Measurements from ENCODE around the gene HOXC12.

Gene HOXC12

DNA sequence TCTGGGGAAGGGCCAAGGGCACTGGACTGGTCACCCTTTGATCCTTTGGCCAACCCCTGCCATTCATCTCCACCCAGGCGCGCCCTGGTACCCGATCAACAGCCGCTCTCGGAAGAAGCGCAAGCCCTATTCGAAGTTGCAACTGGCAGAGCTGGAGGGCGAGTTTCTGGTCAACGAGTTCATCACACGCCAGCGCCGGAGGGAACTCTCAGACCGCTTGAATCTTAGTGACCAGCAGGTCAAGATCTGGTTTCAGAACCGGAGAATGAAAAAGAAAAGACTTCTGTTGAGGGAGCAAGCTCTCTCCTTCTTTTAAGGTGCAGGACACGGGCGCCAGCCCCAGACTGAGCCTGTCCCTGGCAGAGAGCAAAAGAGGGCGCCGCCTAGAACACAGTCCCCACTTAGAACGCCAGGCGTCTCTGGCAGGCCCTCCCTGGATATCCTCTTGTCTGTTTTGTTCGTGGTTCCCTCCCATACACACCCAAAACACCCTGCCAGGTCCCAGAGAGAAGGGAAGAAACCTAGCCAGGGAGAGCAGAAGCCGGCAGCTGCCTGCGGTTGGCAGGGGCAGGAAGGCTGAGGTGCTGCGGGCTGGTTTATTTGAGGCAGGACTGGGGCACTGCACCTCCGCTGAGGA, 1.7 kb downstream of the HOXC12 start:
- DNase-seq, result no peak

DNA sequence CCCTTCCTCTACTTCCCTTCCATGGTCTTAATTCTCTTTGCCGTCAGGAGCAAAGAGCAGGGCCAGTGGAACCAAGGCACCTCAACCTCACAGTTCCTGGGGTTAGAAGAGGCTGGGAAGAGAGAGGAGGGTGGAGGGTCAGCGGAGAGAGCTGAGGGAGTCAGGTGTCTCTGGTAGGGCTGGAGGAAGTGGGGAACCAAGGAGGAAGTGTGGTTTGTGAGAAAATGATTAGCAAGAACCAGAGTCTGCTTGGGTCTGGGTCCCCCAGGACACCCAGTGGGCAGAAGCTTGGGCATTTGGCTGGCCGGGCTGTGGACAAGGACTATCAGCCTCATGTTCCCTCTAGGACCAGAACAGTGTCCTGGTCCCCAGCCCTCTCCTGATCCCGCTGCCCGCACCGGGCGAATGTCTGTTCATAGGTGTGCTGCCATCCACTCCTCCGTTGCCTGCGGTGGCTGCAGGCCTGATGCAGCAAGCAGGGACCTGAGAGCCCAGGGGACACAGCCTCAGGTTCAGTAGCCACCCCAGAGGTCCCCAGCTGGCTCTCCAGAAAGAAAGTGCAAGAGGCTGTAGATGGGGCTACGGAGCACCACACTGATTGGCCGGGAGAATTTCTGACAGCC, 2.3 kb downstream of the HOXC12 start:
- no peak for DNase-seq

DNA sequence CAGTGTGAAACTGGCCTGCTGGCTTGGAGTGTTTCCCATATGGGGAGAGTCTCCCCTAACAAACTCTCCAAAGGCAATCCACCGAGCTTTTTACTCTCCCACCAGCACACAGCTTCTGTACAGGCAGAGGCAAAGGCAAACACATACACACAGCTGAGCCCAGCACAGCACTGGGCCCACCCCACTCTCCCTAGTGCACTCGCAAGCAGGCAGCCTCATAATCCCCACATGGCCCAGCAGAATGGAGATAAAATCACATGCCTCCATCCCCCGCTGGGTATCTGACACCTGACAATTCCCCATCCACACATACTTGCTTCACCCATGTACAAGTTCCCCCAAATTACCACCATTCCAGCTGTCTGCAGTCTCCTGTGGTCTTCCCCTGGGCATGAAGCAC, 3.4 kb downstream of the HOXC12 start:
- DNase-seq, result no peak

DNA sequence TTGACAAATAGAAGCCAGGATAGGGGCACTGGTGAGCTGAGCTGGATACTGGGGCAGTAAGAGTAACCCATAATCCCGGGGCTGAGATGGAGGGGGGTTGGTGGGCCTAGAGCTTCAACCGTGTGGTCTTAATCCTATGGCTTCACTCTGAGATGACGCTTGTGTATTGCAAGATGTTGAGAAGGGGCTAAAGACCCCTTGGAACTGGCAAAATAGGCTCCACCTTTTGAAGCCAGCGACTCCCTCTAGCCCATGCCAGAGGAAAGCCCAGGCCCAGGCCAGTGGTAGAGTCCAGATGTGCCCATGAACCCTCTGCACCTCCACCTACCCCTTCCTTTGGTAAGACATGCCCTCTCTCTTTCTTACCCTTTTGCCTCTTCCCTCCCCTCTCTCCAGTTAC, 4.6 kb downstream of the HOXC12 start:
- DNase-seq, result no peak

DNA sequence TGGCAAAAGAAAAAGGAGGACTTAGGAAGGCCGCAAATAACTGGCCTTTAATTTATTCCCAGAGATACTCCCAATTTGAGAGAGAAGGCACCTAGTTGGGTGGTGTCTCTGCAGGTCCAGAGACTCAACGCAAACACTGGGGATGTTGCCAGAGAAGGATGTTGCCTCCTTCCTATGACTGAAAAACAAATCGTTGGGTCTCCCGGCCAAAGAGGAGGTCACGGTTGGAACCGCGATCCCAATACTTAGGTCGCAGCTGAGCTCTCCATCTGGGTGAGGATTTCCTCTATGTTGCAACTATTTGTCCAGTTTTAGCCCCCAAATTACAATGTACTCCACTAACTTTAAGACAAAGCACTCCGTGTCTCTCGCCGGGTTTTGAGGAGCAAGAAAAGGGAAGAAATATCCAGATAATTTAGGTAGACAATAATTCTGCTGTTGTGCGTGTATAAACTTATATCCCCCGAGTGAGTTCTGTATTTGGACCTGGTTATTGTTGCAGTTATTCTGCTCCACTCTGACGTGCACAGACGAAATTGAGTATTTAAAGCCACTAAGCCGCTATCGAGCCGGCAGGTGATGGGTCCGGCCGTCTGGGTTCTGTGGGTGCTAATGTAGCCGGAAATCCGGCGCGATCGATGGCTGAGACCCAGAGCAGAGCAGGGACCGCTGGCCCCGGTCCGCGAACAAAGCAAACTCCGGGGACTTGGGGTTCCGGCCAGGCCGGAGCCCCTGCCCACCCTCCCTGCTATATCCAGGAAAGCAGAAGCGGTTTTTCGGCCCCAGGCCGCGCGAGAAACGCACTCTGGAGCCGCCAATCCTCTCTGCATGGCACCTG, 5.7 kb downstream of the HOXC12 start:
- DNase-seq, result no peak

DNA sequence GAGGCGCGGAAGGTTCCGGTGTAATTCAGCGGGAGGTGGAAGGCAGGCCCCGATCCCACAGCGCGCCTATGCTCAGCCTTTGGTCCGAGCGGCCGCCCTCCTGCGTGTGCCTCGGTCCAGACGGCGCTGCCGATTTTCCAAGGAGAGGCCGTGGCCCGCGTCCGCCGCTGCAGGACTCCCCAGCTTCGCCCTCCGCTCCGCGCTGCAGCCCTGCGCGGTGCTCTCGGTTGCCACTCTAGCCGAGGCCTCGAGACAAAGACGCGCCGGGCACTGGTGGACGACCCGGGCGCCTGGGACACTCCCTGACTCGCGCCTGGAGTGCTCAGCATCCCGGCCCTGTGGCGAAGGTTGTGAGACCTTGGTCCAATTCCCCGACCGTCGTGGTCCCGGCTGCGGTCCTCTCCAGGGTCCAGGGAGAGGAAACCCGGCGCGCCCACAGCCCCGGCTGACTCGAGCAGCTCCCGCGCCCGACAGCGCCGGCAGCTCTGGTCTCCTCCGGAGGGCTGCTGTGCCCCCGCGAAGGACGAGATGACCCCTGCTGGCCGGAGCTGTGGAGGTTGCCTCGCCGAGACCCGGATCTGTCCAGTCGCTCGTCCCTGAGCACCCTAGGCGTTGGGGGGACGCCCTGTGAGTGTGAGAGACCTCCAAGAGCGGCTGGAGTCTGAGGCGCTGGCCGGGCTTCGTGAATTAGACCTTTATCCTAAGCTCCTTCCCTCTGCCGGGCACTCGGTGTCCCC, 6.5 kb downstream of the HOXC12 start:
- DNase-seq, result no peak

DNA sequence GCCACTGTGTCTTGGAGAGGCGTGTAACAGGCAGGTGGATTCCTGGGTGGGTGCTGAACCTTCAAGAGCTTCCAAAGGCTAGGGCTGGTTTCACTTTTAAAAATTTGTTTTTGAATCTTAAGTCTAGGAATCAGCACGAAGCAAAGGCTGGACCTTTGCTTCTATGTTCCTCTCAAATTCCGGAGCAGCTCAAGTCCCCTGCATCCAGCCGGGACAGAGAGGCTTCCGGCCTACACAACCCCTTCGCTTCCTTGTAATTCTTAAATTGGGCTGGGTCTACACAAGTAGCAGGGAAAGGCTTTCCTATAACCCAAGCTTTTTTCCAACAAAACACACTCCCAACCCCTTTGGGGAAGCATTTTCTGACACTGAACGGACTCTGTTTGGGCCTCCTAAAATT, 8.3 kb downstream of the HOXC12 start:
- DNase-seq, result no peak

DNA sequence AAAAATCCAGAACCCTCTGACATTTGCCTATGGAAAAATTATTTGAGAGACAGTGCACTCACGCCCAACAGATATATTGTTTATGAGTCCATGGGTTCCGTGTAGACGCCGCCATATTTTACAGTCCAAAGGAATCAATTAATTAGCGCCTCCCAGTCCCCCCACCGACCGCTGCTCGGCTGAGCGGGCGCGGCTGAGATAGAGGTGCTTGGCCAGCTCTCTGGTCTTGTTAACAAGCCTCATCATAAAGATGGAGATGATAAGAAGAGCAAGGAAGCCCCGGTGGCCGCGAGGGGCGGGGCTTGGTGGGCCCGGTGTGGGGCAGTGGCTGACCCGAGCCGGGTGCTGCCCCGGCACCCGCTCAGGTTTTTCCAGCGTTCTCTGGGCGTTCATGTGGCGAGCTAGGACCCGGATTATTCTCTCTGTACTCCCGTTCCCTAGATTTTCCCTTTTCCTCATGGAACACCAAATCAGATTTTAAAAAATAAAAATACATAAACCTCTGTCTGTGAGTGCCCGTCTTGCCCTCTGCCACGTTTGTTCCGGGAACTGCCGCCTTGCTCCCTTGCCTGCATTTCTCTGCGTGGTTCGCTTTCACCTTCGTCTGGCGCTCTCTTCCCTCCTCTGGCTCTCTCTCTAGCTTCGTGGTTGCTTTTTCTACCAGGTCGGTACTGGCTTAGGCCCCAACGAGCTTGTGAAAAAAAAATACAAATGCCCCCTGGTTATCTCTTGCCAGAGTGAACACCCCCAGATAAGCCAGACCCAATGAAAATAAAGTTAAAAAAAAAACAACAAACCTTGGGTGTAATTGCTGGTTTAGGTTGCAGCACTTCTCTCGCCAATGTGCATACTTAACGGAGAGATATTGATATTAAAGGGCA, 9.0 kb downstream of the HOXC12 start:
- no peak for DNase-seq

DNA sequence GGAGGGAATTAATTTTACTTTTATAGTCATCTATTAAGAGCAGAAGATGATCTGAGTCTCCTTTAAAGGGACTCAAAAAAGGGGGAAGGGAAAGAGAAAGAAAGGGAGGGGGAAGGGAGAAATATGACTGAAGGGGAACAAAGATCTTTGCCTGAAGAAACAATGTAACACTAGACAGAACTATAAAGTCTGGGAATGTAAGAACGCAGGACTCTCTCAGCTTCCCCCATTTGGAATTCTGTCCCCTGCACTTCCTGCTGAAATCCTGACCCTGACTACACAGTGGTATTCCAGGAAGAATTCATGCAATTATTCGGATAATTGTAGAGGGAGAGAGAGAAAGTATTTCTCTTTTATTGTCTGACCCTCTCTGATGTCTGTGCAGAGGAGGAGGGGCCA, 9.6 kb downstream of the HOXC12 start:
- DNase-seq, result no peak

DNA sequence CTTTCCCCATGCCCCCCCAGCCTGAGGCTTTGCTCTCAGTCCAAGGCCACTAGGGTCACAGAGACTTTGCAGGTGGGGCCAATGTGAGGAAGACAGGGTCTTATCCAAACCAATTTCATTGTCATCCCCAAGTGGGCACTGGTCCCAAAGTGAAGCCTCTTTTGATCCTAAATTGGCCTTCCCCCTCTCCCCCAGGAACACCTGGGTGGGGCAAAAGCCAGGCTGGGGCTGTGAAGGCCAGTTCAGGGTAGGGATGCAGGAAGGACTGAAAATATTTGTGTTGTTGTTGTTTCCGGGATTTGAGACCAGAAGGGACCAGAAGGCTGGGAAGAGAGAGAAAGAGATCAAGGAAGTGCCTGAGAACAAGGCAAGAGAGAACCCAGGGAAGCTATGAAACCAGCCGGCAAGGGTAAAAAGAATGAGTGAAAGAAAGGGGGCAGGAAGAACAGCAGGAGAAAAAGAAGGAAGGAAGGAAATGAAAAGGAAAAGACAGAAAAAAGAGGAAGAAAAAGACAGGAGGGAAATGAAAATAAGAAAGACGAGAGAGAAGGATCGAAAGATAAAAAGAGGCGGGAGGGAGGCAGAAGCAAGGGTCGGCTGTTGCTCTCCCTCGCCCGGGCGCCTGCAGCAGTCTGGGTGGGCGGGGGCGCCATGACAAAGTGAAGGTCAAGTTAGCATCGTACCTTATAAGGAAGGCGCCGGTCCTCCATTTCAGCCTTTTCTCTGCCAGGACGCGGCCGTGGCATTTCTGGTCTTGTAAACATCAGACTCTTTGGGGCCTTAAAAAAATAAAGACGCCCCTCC, 10.8 kb downstream of the HOXC12 start:
- DNase-seq, result no peak

DNA sequence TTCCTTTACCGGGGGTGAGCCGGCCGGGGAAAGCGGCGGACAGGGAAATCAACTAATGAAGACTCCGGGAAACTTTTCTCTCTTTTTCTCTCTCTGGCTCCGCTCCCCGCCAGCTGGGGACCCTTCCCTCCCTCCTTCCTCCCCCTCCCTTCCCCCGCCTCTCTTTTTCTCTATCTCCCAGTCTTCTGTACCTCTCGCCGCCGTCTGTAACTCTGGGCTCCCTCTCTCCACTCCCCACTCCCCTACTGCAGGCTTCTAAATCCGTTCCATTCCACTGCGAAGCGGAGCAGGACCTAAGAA, 11.3 kb downstream of the HOXC12 start:
- DNase-seq, result no peak

DNA sequence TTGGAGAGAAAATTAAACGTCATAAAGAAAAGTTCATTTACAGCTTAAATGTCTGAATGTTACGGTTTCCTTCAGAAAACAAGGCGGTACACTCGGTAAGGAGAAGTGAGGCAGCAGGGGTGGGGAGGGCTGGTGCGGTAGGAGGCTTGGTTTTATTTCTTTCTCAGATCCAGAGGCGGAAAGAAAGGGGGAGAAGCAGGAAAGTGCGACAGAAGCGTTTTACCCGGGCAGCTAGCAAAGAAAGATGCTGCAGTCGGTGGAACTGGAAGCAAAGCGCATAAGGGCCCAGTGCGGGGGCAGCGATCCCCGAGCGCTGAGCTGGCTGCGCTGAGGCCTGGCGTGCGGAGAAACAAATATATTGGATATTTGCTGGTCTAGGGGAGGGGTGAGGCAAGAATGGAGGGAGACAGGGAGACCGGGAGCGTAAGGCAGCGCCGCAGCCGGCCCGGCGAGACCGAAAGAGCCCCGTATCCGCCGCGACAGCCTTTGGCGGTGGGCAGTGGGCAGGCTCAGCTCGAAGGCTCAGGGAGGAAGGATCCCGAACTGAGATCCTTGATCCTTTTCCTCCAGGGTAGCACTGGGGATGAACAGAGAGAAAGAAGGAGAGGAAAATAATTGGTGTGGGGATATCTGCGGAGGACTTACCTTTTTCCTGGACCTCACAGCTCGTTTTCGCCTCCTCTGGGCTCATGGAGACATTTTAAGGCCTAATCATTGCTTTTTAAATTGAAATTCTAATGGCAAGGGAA, 11.9 kb downstream of the HOXC12 start:
- no peak for DNase-seq

DNA sequence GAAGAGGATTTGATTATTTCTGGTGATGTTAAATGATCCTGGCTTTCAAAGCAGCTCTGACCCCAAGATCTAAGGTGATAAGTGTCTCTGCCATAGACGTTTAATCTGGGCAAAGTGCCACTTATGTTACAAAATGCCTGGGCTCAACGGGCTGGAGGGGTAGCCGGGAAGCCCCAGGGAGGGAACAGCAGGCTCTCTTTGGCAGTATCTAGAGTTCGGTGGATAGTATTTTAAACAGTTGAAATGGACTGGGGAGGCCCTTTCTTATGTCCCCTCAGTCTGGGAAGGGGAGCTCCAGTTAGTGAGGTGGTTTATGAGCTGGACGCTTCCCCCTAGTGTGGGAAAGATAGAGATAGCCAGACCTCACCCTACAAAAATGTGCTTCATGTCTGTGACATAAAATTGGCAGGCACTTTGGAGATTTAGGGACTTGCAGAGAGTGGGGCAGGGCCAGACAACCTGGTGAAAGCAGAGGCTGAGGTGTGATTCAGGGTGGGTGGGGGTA, 12.8 kb downstream of the HOXC12 start:
- no peak for DNase-seq

DNA sequence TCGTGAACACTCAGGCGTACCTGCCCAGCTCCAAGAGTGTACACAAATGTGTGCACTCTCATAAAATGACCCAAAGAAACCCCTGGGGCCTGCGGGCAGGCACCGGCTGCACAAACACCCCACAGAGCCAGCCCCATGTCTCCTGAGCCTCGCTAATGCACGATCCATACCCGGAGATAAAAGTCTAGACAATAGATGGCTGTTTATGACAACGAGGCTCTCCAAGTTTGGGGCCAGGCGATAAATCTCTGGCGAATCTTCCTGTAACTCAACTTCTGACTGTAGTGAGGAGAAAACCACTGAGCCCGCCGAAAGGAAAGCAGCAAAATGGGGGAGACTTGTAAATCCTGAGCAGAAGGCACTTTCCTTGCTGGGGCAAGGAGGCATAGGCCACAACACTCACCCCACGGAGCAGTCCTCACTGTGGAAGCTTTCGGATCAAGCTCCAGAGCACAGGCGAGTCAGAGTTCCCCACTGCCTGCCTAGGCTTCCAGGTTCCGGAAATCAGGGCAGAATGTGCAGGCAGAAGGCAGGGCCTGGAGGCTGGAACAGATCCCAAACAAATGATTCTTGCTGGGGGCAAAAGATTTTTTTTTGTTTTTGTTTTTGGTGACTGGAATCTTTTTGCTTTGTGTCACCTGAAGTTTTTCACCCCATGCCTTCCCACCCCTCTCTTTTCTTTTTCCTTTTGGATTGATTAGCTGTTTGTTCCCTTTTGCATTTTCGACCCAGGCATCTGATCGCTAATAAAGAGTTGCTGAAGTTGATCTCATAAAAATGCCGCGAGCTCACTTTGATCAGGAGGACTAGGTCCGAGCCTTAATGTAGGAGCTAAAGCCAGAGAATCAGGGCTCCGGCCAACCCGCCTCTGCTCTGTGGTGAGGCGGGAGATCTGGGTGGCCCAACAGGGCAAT, 13.8 kb downstream of the HOXC12 start:
- no peak for DNase-seq

DNA sequence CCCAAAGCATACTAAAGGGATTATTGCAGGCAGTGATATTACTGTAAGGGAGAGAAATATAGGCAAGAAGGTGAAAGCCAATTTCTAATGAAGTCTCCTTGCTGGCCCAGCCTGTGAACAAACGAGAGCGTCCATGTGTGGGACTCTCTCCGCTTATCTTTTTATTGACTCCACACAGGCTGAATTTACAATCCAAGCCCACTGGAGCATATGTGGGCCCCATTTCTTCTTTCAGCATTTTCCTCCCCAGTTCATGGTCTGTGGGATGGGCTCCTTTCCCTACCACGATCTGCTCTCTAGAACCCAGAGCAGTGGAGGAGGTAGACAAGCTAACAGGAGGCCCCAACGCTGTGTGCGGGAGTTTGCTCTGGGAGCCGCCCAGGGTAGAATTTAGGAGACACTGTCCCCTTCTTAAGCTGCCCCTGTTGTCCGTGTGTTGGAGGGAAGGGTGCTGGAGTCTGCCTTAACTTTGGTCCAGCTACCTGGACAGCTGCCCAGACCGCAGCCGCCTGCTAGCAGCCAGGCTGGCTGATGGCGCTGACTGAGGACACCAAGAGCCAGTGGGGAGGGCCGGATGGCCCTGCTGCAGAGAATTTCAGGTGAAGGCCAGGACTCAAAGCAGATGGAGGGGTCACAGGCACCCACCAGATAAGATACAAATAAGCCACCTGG, 15.0 kb downstream of the HOXC12 start:
- DNase-seq, result no peak

DNA sequence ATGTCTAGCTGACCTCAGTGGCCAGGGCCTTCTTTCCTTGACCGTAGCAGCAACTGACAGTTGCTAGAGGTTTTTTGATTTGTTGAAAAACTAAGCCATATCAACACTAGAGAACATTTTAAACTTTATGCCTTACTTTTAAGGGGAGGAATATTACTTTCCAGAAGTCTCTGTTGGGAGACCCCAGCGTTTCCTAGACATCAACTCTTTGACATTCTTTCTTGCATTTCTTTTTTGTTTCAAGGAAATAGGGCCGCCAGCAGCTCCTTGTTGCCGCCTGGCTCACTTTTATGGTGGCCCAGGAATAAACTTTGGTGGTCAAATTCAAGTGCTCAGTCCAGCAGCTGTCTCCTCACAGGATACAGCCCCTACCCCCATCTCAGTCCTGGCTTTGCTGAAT, 15.7 kb downstream of the HOXC12 start:
- DNase-seq, result no peak

DNA sequence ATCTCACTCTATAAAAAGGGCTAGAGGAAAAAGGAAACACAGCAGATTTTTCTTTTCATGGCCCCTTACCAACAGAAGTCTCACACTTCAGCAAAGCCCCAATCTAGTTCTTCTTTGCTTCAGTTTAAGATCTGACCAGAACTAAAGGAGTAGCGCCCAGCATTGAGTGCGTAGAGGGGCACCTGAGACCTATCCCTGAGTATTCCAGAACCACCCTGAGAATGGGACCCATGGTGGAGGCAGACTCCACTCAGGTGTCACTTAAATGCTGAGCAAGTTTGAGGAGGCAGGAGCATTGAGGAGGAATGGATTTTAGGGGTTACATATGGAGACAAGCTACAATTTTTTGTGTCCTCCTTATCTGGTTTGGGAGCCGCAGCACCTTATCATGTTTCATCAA, 16.4 kb downstream of the HOXC12 start:
- no peak for DNase-seq

DNA sequence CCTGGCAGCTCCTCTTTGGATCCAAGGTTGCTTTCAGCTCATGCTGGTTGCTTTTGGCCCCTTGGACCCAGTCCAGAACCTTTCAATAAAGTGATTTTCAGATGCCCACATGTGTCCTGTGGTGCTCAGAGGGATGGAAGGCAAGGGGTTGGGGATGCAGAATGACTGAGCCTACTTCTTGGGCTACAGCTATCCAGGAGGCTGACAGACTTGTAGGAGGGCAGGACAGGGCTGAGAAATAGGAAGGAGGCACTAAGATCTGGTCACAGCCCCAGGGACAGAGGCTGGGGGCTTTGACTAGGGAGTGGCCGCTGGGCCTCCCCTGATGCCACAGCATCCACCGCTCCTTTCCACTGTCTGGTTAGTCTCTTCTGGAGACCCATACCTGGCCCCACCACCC, 17.0 kb downstream of the HOXC12 start:
- no peak for DNase-seq

DNA sequence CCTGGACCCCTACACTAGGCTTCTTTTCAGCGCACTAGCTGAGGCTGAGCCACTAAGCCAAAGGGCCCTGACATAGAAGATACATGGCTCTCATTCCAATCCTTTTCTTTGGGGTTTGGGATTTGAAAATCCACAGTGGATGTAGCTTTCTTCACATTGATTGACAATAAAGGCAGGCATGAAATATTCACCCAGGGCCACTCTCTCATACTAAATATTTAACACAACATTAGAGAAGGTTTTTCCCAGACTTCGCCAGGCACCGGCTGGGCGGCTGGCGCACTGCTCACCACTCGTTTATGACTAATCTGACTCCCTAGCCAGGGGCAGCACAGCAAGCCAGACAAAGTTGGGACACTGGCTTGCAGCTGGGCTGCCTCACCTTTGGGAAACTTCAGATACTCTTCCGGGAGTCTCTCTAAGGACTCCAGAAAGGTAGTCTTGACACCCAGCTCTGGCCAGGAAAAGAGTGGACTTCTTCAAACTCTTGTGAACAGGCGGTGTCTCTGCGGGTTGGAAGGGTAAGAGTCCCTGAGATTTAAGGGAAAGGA, 17.5 kb downstream of the HOXC12 start:
- no peak for DNase-seq
